ENCODE data around the gene ZC3H18.
A peak's percentile ranks its signal among the peaks of the same experiment; 100 is the strongest.

The ZC3H18 gene

GRCh38 chr16:88570691-88571092 is 489 bp downstream of the ZC3H18 start:
- Histone ChIP-seq H3K4me3 (ENCODE audit: low read length in 2 of 2) (peak overlapping the region; percentile 94 to 98), H3K9me3 (replicated peaks in 1 of 2; ENCODE audit: control insufficient read depth in 2 of 2, insufficient read depth in 1 of 2, low read depth in 1 of 2, low read length in 2 of 2) (peaks cover 0 to 3% of the 10 kb centered on the region in 2 donors), H3K36me3 (replicated peaks in 1 of 2; ENCODE audit: control insufficient read depth in 2 of 2, insufficient read depth in 2 of 2, low read length in 2 of 2) (peaks cover 12 to 38% of the 10 kb centered on the region in 2 donors), H3K23ac (ENCODE audit: low read depth, low read length, poor library complexity) (peak overlapping the region; percentile 98), H2AFZ (ENCODE audit: low read length) (peak overlapping the region; percentile 96), H3K14ac (ENCODE audit: low read length) (peak overlapping the region; percentile 9), H3K27ac (replicated peaks; ENCODE audit: low read length) (no peak overlapping the region), H2BK120ac (ENCODE audit: low read depth, low read length) (no peak overlapping the region), H2BK5ac (ENCODE audit: low read length) (peak overlapping the region; percentile 88), H4K91ac (ENCODE audit: low read depth, low read length, poor library complexity) (no peak overlapping the region), H3K9ac (ENCODE audit: low read depth, low read length, poor library complexity) (peak overlapping the region; percentile 99), H2AK5ac (ENCODE audit: low read depth, low read length) (no peak overlapping the region), H2BK12ac (ENCODE audit: low read length) (no peak overlapping the region), H3K79me1 (ENCODE audit: low read depth, low read length) (peaks cover 14% of the 10 kb centered on the region), H2BK15ac (ENCODE audit: low read length) (no peak overlapping the region), H3K4me1 (ENCODE audit: control insufficient read depth in 2 of 2, insufficient read depth in 1 of 2, low read depth in 1 of 2, low read length in 2 of 2) (peaks cover 5 to 9% of the 10 kb centered on the region in 2 donors), H4K8ac (ENCODE audit: low read depth, low read length) (no peak overlapping the region), H3K27me3 (ENCODE audit: control insufficient read depth in 3 of 3, insufficient read depth in 3 of 3, low read depth in 1 of 3, low read length in 3 of 3) (no peaks in the 10 kb centered on the region), H3K4me2 (ENCODE audit: insufficient read depth, low read length, poor library complexity, severe bottlenecking) (peak overlapping the region; percentile 84), H3K18ac (ENCODE audit: low read length) (peak overlapping the region; percentile 42), H3K4ac (ENCODE audit: low read length) (no peak overlapping the region)
- DNase-seq (ENCODE audit: low spot score), result no peak
- no CpG with 5 or more reads among the region's 35 CpGs for WGBS, 2 donors (ENCODE audit: extremely low coverage in 2 of 2, insufficient read length in 2 of 2, insufficient replicate concordance in 1 of 2)

DNA sequence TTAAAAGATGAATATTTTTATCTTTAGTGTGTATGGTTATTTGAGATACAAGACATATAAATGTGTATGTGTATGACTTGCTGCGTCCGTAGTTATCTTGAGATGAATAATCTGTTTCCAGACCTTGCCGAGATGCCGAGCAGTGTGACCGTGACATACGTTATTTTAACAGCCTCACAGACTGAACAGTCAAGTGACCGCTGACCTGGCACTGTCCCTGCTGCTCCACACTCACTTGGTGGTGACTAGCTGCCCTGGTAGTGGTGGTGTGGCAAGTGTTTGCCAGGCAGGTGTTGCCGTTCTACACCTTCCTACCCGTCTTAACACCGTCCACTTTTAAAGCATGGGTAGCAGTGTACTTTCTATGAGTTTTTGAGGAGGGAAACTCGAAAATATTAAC is 5.0 kb downstream of the ZC3H18 start:
- WGBS, 2 donors (ENCODE audit: extremely low coverage in 2 of 2, insufficient read length in 2 of 2, insufficient replicate concordance in 1 of 2), result no CpG with 5 or more reads among the region's 11 CpGs
- no peak for DNase-seq (ENCODE audit: low spot score)
- Histone ChIP-seq H3K23ac (ENCODE audit: low read depth, low read length, poor library complexity) (no peak overlapping the region), H3K4ac (ENCODE audit: low read length) (no peak overlapping the region), H3K9me3 (replicated peaks in 1 of 2; ENCODE audit: control insufficient read depth in 2 of 2, insufficient read depth in 1 of 2, low read depth in 1 of 2, low read length in 2 of 2) (no peaks in the 10 kb centered on the region), H3K4me1 (ENCODE audit: control insufficient read depth in 2 of 2, insufficient read depth in 1 of 2, low read depth in 1 of 2, low read length in 2 of 2) (peaks cover 5 to 6% of the 10 kb centered on the region in 2 donors), H3K9ac (ENCODE audit: low read depth, low read length, poor library complexity) (peak overlapping the region; percentile 12), H4K8ac (ENCODE audit: low read depth, low read length) (no peak overlapping the region), H3K27me3 (ENCODE audit: control insufficient read depth in 3 of 3, insufficient read depth in 3 of 3, low read depth in 1 of 3, low read length in 3 of 3) (no peaks in the 10 kb centered on the region), H3K79me1 (ENCODE audit: low read depth, low read length) (peaks cover 25% of the 10 kb centered on the region), H2AFZ (ENCODE audit: low read length) (no peak overlapping the region), H2AK5ac (ENCODE audit: low read depth, low read length) (no peak overlapping the region), H2BK12ac (ENCODE audit: low read length) (no peak overlapping the region), H2BK15ac (ENCODE audit: low read length) (no peak overlapping the region), H4K91ac (ENCODE audit: low read depth, low read length, poor library complexity) (no peak overlapping the region), H3K4me2 (ENCODE audit: insufficient read depth, low read length, poor library complexity, severe bottlenecking) (no peak overlapping the region), H3K27ac (replicated peaks; ENCODE audit: low read length) (no peak overlapping the region), H3K4me3 (ENCODE audit: low read length in 2 of 2) (no peak overlapping the region), H3K36me3 (replicated peaks in 1 of 2; ENCODE audit: control insufficient read depth in 2 of 2, insufficient read depth in 2 of 2, low read length in 2 of 2) (peaks cover 43 to 84% of the 10 kb centered on the region in 2 donors), H2BK120ac (ENCODE audit: low read depth, low read length) (no peak overlapping the region), H2BK5ac (ENCODE audit: low read length) (no peak overlapping the region), H3K14ac (ENCODE audit: low read length) (no peak overlapping the region), H3K18ac (ENCODE audit: low read length) (no peak overlapping the region)

DNA sequence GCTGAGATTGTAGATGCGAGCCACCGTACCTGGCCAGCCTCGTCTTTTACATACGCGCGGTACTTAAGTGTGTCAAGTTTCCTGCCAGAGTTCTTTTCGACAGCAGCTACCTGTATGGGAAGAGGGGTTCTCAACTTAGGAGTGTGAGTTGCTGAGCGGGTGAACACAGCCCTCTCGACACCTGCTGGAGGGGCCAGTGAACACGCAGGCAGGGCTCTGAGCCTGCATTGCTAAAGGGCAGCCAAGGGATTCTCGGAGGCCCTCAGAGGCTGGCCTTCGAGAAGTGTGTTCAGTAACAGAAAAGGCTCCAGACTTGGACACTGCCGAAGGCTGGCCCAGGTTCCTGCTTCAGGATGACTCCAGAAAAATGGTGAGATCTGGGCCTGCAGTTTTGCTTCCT is 6.1 kb downstream of the ZC3H18 start:
- Histone ChIP-seq H2BK12ac (ENCODE audit: low read length) (no peak overlapping the region), H2BK15ac (ENCODE audit: low read length) (no peak overlapping the region), H4K8ac (ENCODE audit: low read depth, low read length) (no peak overlapping the region), H3K14ac (ENCODE audit: low read length) (no peak overlapping the region), H3K18ac (ENCODE audit: low read length) (no peak overlapping the region), H3K23ac (ENCODE audit: low read depth, low read length, poor library complexity) (no peak overlapping the region), H3K9me3 (replicated peaks in 1 of 2; ENCODE audit: control insufficient read depth in 2 of 2, insufficient read depth in 1 of 2, low read depth in 1 of 2, low read length in 2 of 2) (no peaks in the 10 kb centered on the region), H2AK5ac (ENCODE audit: low read depth, low read length) (no peak overlapping the region), H3K4me3 (ENCODE audit: low read length in 2 of 2) (no peak overlapping the region), H3K36me3 (replicated peaks in 1 of 2; ENCODE audit: control insufficient read depth in 2 of 2, insufficient read depth in 2 of 2, low read length in 2 of 2) (peaks cover 50 to 95% of the 10 kb centered on the region in 2 donors), H3K4ac (ENCODE audit: low read length) (no peak overlapping the region), H3K4me2 (ENCODE audit: insufficient read depth, low read length, poor library complexity, severe bottlenecking) (no peak overlapping the region), H2AFZ (ENCODE audit: low read length) (no peak overlapping the region), H3K79me1 (ENCODE audit: low read depth, low read length) (peaks cover 21% of the 10 kb centered on the region), H3K4me1 (ENCODE audit: control insufficient read depth in 2 of 2, insufficient read depth in 1 of 2, low read depth in 1 of 2, low read length in 2 of 2) (peaks cover 3 to 4% of the 10 kb centered on the region in 2 donors), H3K27ac (replicated peaks; ENCODE audit: low read length) (no peak overlapping the region), H3K9ac (ENCODE audit: low read depth, low read length, poor library complexity) (no peak overlapping the region), H2BK120ac (ENCODE audit: low read depth, low read length) (no peak overlapping the region), H4K91ac (ENCODE audit: low read depth, low read length, poor library complexity) (no peak overlapping the region), H2BK5ac (ENCODE audit: low read length) (no peak overlapping the region), H3K27me3 (ENCODE audit: control insufficient read depth in 3 of 3, insufficient read depth in 3 of 3, low read depth in 1 of 3, low read length in 3 of 3) (no peaks in the 10 kb centered on the region)
- DNase-seq (ENCODE audit: low spot score), result no peak
- WGBS, 2 donors (ENCODE audit: extremely low coverage in 2 of 2, insufficient read length in 2 of 2, insufficient replicate concordance in 1 of 2), result no CpG with 5 or more reads among the region's 13 CpGs

- no peak overlapping the region for H2AFZ ChIP-seq (ENCODE audit: low read length)
- no peak overlapping the region for H2AK5ac ChIP-seq (ENCODE audit: low read depth, low read length)
- H2BK5ac ChIP-seq (ENCODE audit: low read length), result no peak overlapping the region
- no peak overlapping the region for H3K18ac ChIP-seq (ENCODE audit: low read length)
- H3K36me3 ChIP-seq (replicated peaks in 1 of 2; ENCODE audit: control insufficient read depth in 2 of 2, insufficient read depth in 2 of 2, low read length in 2 of 2), result peaks cover 52 to 94% of the 10 kb centered on the region in 2 donors
- H3K27ac ChIP-seq (replicated peaks; ENCODE audit: low read length), result no peak overlapping the region
- WGBS, 2 donors (ENCODE audit: extremely low coverage in 2 of 2, insufficient read length in 2 of 2, insufficient replicate concordance in 1 of 2), result no CpG with 5 or more reads among the region's 20 CpGs
- no peak overlapping the region for H2BK120ac ChIP-seq (ENCODE audit: low read depth, low read length)
- no peak overlapping the region for H4K91ac ChIP-seq (ENCODE audit: low read depth, low read length, poor library complexity)
- no peaks in the 10 kb centered on the region for H3K27me3 ChIP-seq (ENCODE audit: control insufficient read depth in 3 of 3, insufficient read depth in 3 of 3, low read depth in 1 of 3, low read length in 3 of 3)
- no peak for DNase-seq (ENCODE audit: low spot score)
- no peaks in the 10 kb centered on the region for H3K4me1 ChIP-seq (ENCODE audit: control insufficient read depth in 2 of 2, insufficient read depth in 1 of 2, low read depth in 1 of 2, low read length in 2 of 2)
- no peak overlapping the region for H3K23ac ChIP-seq (ENCODE audit: low read depth, low read length, poor library complexity)
- peaks cover 28% of the 10 kb centered on the region for H3K79me1 ChIP-seq (ENCODE audit: low read depth, low read length)
- no peak overlapping the region for H3K9ac ChIP-seq (ENCODE audit: low read depth, low read length, poor library complexity)
- H3K14ac ChIP-seq (ENCODE audit: low read length), result no peak overlapping the region
- H2BK12ac ChIP-seq (ENCODE audit: low read length), result no peak overlapping the region
- H3K9me3 ChIP-seq (replicated peaks in 1 of 2; ENCODE audit: control insufficient read depth in 2 of 2, insufficient read depth in 1 of 2, low read depth in 1 of 2, low read length in 2 of 2), result no peaks in the 10 kb centered on the region
- no peak overlapping the region for H3K4ac ChIP-seq (ENCODE audit: low read length)
- no peak overlapping the region for H3K4me3 ChIP-seq (ENCODE audit: low read length in 2 of 2)
- no peak overlapping the region for H3K4me2 ChIP-seq (ENCODE audit: insufficient read depth, low read length, poor library complexity, severe bottlenecking)
- no peak overlapping the region for H2BK15ac ChIP-seq (ENCODE audit: low read length)
- H4K8ac ChIP-seq (ENCODE audit: low read depth, low read length), result no peak overlapping the region
Measured at GRCh38 chr16:88577166-88577565, 7.0 kb downstream of the ZC3H18 start.

All from neuronal stem cell (in vitro differentiated cells).